HepG2 (cell line): Measurements from ENCODE around the gene SPATC1L. TPM values are rescaled to one million over a fixed set of nuclear protein-coding genes. Genes with fewer than 3 reads are reported as not detected.

Experiments
- ATAC-seq: fragments of 200-7000 bp; cut with Tn5 transposase; 3 replicates; pipeline ENCODE4 v1.9.1; 2020; ENCODE audit warnings: mild to moderate bottlenecking, moderate library complexity
- BruUV-seq: library from RNA; stranded (reverse); fragments of 400-500 nt; replicated peaks from 2 replicates; lab custom pipeline; 2021; lab: Mats Ljungman, UMichigan
- CTCF ChIA-PET: fragments of 300-600 bp; formaldehyde crosslinking; extraction: SDS; loops from one replicate; lab custom pipeline; 2021; ENCODE audit warnings: low total read pairs, inconsistent platforms, low intra/inter-chr PET ratio; lab: Yijun Ruan, JAX
- POLR2A ChIA-PET: fragments of 350-600 bp; sonication (Branson Sonifier 250); formaldehyde crosslinking; loops from one replicate; lab custom pipeline; 2020; ENCODE audit warnings: antibody characterized with exemption, inconsistent platforms; lab: Yijun Ruan, JAX
- DNase-seq: peaks from one replicate; pipeline ENCODE4 v3.0.0-alpha.2; 2015; ENCODE audit warnings: low spot score
- FAIRE-seq: peaks from 3 replicates; lab custom pipeline; 2011; peaks lifted over from hg19 to GRCh38; lab: Jason Lieb, UNC
- H2AFZ ChIP-seq: one replicate; pipeline ENCODE4 v1.6.1; 2011; ENCODE audit warnings: low read length, inconsistent platforms
- H3K27ac ChIP-seq: fragments of 300-600 bp; 3 replicates; pipeline ENCODE4 v1.8.0; 2011; ENCODE audit warnings: mixed run types, mild to moderate bottlenecking, mixed read lengths, low read length, inconsistent platforms; ENCODE audit not compliant: insufficient read depth; ENCODE audit errors: extremely low read length
- H3K27me3 ChIP-seq, 2 experiments: fragments of 200-600 bp in 1 of 2; 2 replicates in 1 of 2; 3 replicates in 1 of 2; pipeline versions ENCODE4 v1.6.0 to v1.8.0; 2011; ENCODE audit warnings: low read length in 2 of 2, mild to moderate bottlenecking in 2 of 2, moderate library complexity in 2 of 2, inconsistent platforms in 1 of 2; ENCODE audit not compliant: insufficient read depth in 2 of 2, control insufficient read depth in 1 of 2
- H3K36me3 ChIP-seq, 2 experiments: fragments of 200-600 bp in 1 of 2; replicated peaks in 1 of 2; 2 replicates in 1 of 2; 3 replicates in 1 of 2; pipeline versions ENCODE4 v1.5.1 to v1.8.0; 2011; ENCODE audit warnings: low read length in 2 of 2, inconsistent platforms in 1 of 2; ENCODE audit not compliant: insufficient read depth in 2 of 2, control insufficient read depth in 1 of 2
- H3K4me1 ChIP-seq: 2 replicates; pipeline ENCODE4 v1.5.1; 2012; ENCODE audit warnings: low read length, inconsistent platforms; ENCODE audit not compliant: insufficient read depth
- H3K4me2 ChIP-seq: 2 replicates; pipeline ENCODE4 v1.6.0; 2011; ENCODE audit warnings: low read depth, low read length, inconsistent platforms
- H3K4me3 ChIP-seq, 3 experiments: fragments of 200-600 bp in 1 of 3; sonication (generic), shearing (Covaris generic) in 1 of 3; replicated peaks in 1 of 3; 2 replicates each; pipeline ENCODE4 v1.5.1; 2011 to 2016; ENCODE audit warnings: low read length in 3 of 3, inconsistent platforms in 2 of 3, low read depth in 2 of 3, mild to moderate bottlenecking in 2 of 3, control low read depth in 1 of 3, mixed read lengths in 1 of 3; ENCODE audit not compliant: insufficient read depth in 1 of 3
- H3K79me2 ChIP-seq: one replicate; pipeline ENCODE4 v1.6.1; 2011; ENCODE audit warnings: low read length, inconsistent platforms; ENCODE audit not compliant: insufficient read depth
- H3K9ac ChIP-seq: 2 replicates; pipeline ENCODE4 v1.6.0; 2011; ENCODE audit warnings: mild to moderate bottlenecking, low read depth, low read length, inconsistent platforms; ENCODE audit not compliant: insufficient read depth
- H3K9me3 ChIP-seq: 2 replicates; pipeline ENCODE4 v1.5.1; 2012; ENCODE audit warnings: mild to moderate bottlenecking, low read length
- H4K20me1 ChIP-seq: 2 replicates; pipeline ENCODE4 v1.6.0; 2011; ENCODE audit warnings: inconsistent platforms, mild to moderate bottlenecking, low read length, moderate library complexity; ENCODE audit not compliant: insufficient read depth
- CHCHD3 ChIP-seq: sonication (generic); formaldehyde crosslinking; IDR thresholded peaks from 2 replicates; pipeline ENCODE4 v1.8.0; 2022; ENCODE audit warnings: mild to moderate bottlenecking, missing genetic modification reagents, moderate library complexity
- HNRNPK ChIP-seq: fragments of 200-400 bp; formaldehyde crosslinking; IDR thresholded peaks from 2 replicates; pipeline ENCODE4 v1.6.1; 2018; ENCODE audit warnings: low read length, low read depth, moderate library complexity, mild to moderate bottlenecking; ENCODE audit not compliant: poor library complexity, severe bottlenecking
- HOMEZ ChIP-seq: IDR thresholded peaks from 2 replicates; pipeline ENCODE4 v1.6.1; 2016; ENCODE audit warnings: low read depth
- ISL2 ChIP-seq: sonication (generic); formaldehyde crosslinking; IDR thresholded peaks from 2 replicates; pipeline ENCODE4 v1.5.0; 2020; ENCODE audit warnings: missing genetic modification reagents
- JUND ChIP-seq: sonication (generic); formaldehyde crosslinking; IDR thresholded peaks from 2 replicates; pipeline ENCODE4 v1.8.0; 2022; ENCODE audit warnings: mild to moderate bottlenecking, missing genetic modification reagents
- KDM6A ChIP-seq: IDR thresholded peaks from 2 replicates; pipeline ENCODE4 v1.6.1; 2016; ENCODE audit warnings: low read depth
- POLR2G ChIP-seq: fragments of 200-400 bp; formaldehyde crosslinking; IDR thresholded peaks from 2 replicates; pipeline ENCODE4 v1.6.1; 2018; ENCODE audit warnings: mild to moderate bottlenecking, low read depth, low read length, moderate library complexity
- RBM39 ChIP-seq: fragments of 200-400 bp; formaldehyde crosslinking; IDR thresholded peaks from one replicate; pipeline ENCODE4 v1.6.1; 2018; ENCODE audit warnings: antibody characterized with exemption, mild to moderate bottlenecking, low read depth, low read length; ENCODE audit not compliant: poor library complexity, severe bottlenecking
- RFX1 ChIP-seq: fragments of 450-650 bp; IDR thresholded peaks from 2 replicates; pipeline ENCODE4 v1.6.1; 2017
- RFX3 ChIP-seq: IDR thresholded peaks from 2 replicates; pipeline ENCODE4 v1.6.1; 2016; ENCODE audit warnings: missing biosample characterization, missing genetic modification reagents
- SNAPC4 ChIP-seq: sonication (generic); formaldehyde crosslinking; IDR thresholded peaks from 2 replicates; pipeline ENCODE4 v1.4.0; 2020; ENCODE audit warnings: mild to moderate bottlenecking, missing genetic modification reagents
- ZBTB3 ChIP-seq: sonication (generic); formaldehyde crosslinking; IDR thresholded peaks from 2 replicates; pipeline ENCODE4 v1.4.0; 2020; ENCODE audit warnings: low read depth, mild to moderate bottlenecking, moderate library complexity, missing genetic modification reagents, borderline replicate concordance
- ZBTB37 ChIP-seq: sonication (generic); formaldehyde crosslinking; IDR thresholded peaks from 2 replicates; pipeline ENCODE4 v1.4.0; 2020; ENCODE audit warnings: mild to moderate bottlenecking, missing genetic modification reagents
- ZNF460 ChIP-seq: sonication (generic); formaldehyde crosslinking; IDR thresholded peaks from 2 replicates; pipeline ENCODE4 v1.5.1; 2020; ENCODE audit warnings: missing genetic modification reagents, mild to moderate bottlenecking, borderline replicate concordance
- ZNF577 ChIP-seq: sonication (generic); formaldehyde crosslinking; IDR thresholded peaks from 2 replicates; pipeline ENCODE4 v1.4.0; 2020; ENCODE audit warnings: mild to moderate bottlenecking, low read depth, missing genetic modification reagents, borderline replicate concordance
- WGBS: methylation state at CpG from one replicate; pipeline ENCODE4 v1.1.6; 2017; ENCODE audit warnings: low lambda C conversion rate; 5-methylcytosine and 5-hydroxymethylcytosine counted together
- in situ Hi-C: cut with HindIII; loops from 2 replicates; pipeline ENCODE4 v1.10.0; 2017; ENCODE audit warnings: low pct_unique_long_range_greater_than_20kb; ENCODE audit not compliant: extremely low pct_ligation_motif_present
- intact Hi-C: fragments of 100-400 bp; cut with micrococcal nuclease; formaldehyde crosslinking; loops from one replicate; pipeline ENCODE4 v1.10.0; 2022; ENCODE audit not compliant: unreplicated experiment
- polyA plus RNA-seq, 8 experiments: library from polyadenylated mRNA; depleted of rRNA in 3 of 8; stranded (reverse) in 7 of 8; unstranded in 1 of 8; fragments of >200 nt; fragmentation: Illumina TruSeq in 4 of 8; extraction: Trizol in 4 of 8; gene quantifications; 2 replicates each; pipeline versions ENCODE4 v1.2.1 to v1.2.3, GENCODE V29; 2011 to 2016; ENCODE audit warnings: low read depth in 4 of 8, missing spikeins in 1 of 8, mixed read lengths in 1 of 8; ENCODE audit not compliant: insufficient read depth in 1 of 8
- total RNA-seq, 5 experiments: library from RNA; depleted of rRNA; stranded (reverse); fragments of >200 nt; fragmentation: Illumina TruSeq; extraction: Trizol; gene quantifications; 2 replicates each; pipeline ENCODE4 v1.2.3, GENCODE V29; 2016; ENCODE audit warnings: low read depth in 1 of 5

The SPATC1L gene
- total and polyA plus RNA-seq, 2 of the 13 experiments (the other 11 are each of a cell fraction or from before 2014, with no cell fraction given) = 1.4 to 3.3 TPM

GRCh38 chr21:46221664-46222435, 37.6 kb upstream of the SPATC1L start (continued):
- TF ChIP-seq SNAPC4 = no peak
- TF ChIP-seq ZBTB37 (CRISPR knock-in tag) = no peak
- no peak for TF ChIP-seq KDM6A (CRISPR knock-in tag)
- TF ChIP-seq JUND = no peak
- TF ChIP-seq, all 625 proteins: peak for 0

- H4K20me1 ChIP-seq = peaks cover 19% of the 10 kb centered on the region
- no peak for DNase-seq
- CTCF ChIA-PET = no interaction called here
- H3K4me1 ChIP-seq = peaks cover 18% of the 10 kb centered on the region
- no peaks in the 10 kb centered on the region for H3K27me3 ChIP-seq
- H3K9me3 ChIP-seq = no peaks in the 10 kb centered on the region
- H3K4me3 ChIP-seq = no peak overlapping the region
- no peak for FAIRE-seq
- H3K27ac ChIP-seq = no peak overlapping the region
- BruUV-seq = no TSS peak
- peaks cover 57% of the 10 kb centered on the region for H3K79me2 ChIP-seq
- 96% methylated on average over 8 of the region's 8 CpGs for WGBS
- POLR2A ChIA-PET = no interaction called here
- H3K9ac ChIP-seq = no peak overlapping the region
- H3K36me3 ChIP-seq = peaks cover 10 to 59% of the 10 kb centered on the region in 2 experiments
- intact Hi-C loops (loop anchor here (10.0 kb wide), 1 partner anchor 64 kb away; the partner anchor contains the start of genes MCM3AP and YBEY), in situ Hi-C loops (no loop called here)
- no peak overlapping the region for H2AFZ ChIP-seq
- no peak for ATAC-seq
- H3K4me2 ChIP-seq = no peak overlapping the region
- TF ChIP-seq ZNF577 (CRISPR knock-in tag) (no peak), ZNF460 (CRISPR knock-in tag) (no peak), HNRNPK (no peak), ZBTB3 (CRISPR knock-in tag) (no peak), HOMEZ (no peak), CHCHD3 (CRISPR knock-in tag) (no peak), ISL2 (CRISPR knock-in tag) (no peak), RFX1 (no peak), RFX3 (CRISPR knock-in tag) (no peak), RBM39 (no peak), POLR2G (no peak)
Measured at GRCh38 chr21:46220847-46221246, 36.6 kb upstream of the SPATC1L start.
